Common myeloid progenitor, CD34-positive (primary cell): Measurements from ENCODE around the gene CD3D.

Experiments
- CTCF ChIA-PET: fragments of 350-600 bp; sonication (Branson Sonifier 250); formaldehyde crosslinking; loops from one replicate; lab custom pipeline; 2021; ENCODE audit warnings: antibody characterized with exemption; lab: Charles Lee
- POLR2A ChIA-PET: fragments of 350-600 bp; sonication (Branson Sonifier 250); formaldehyde crosslinking; loops from one replicate; lab custom pipeline; 2021; ENCODE audit warnings: antibody characterized with exemption; lab: Charles Lee
- DNase-seq, 3 donors: peaks; one replicate each; pipeline versions ENCODE4 v3.0.0 to v3.0.0-alpha.2; 2013
- H3K27ac ChIP-seq, 2 experiments: 1 replicate in 1 of 2; 2 replicates in 1 of 2; pipeline ENCODE4 v1.7.0; 2013; ENCODE audit warnings: inconsistent platforms in 2 of 2, low read length in 2 of 2, mild to moderate bottlenecking in 2 of 2, low read depth in 1 of 2, moderate library complexity in 1 of 2; ENCODE audit not compliant: severe bottlenecking in 2 of 2, insufficient read depth in 1 of 2, poor library complexity in 1 of 2
- H3K27me3 ChIP-seq, 5 experiments: replicated peaks in 2 of 5; 1 replicate in 3 of 5; 2 replicates in 2 of 5; pipeline versions ENCODE4 v1.6.1 to v1.7.0; 2013; ENCODE audit warnings: low read length in 4 of 5, mild to moderate bottlenecking in 2 of 5, moderate library complexity in 2 of 5, inconsistent platforms in 1 of 5; ENCODE audit not compliant: insufficient read depth in 5 of 5, control insufficient read depth in 4 of 5
- H3K36me3 ChIP-seq, 4 experiments: 1 replicate in 2 of 4; 2 replicates in 2 of 4; pipeline versions ENCODE4 v1.6.1 to v1.7.0; 2013; ENCODE audit warnings: low read length in 3 of 4, control low read depth in 1 of 4, mild to moderate bottlenecking in 1 of 4; ENCODE audit not compliant: control insufficient read depth in 4 of 4, insufficient read depth in 4 of 4
- H3K4me1 ChIP-seq, 4 experiments: 1 replicate in 3 of 4; 2 replicates in 1 of 4; pipeline versions ENCODE4 v1.6.1 to v1.7.1; 2013; ENCODE audit warnings: low read length in 3 of 4, mild to moderate bottlenecking in 3 of 4, control low read depth in 1 of 4, inconsistent platforms in 1 of 4, moderate library complexity in 1 of 4; ENCODE audit not compliant: control insufficient read depth in 4 of 4, insufficient read depth in 4 of 4; ENCODE audit errors: control extremely low read depth in 1 of 4
- H3K4me3 ChIP-seq, 7 experiments: 1 replicate in 4 of 7; 2 replicates in 3 of 7; pipeline versions ENCODE4 v1.5.1 to v1.7.0; 2013; ENCODE audit warnings: mild to moderate bottlenecking in 7 of 7, low read length in 6 of 7, moderate library complexity in 6 of 7, inconsistent platforms in 2 of 7, low read depth in 2 of 7, control low read depth in 1 of 7; ENCODE audit not compliant: insufficient read depth in 4 of 7, control insufficient read depth in 1 of 7; ENCODE audit errors: extremely low read depth in 1 of 7
- H3K9me3 ChIP-seq, 5 experiments: 1 replicate in 4 of 5; 2 replicates in 1 of 5; pipeline versions ENCODE4 v1.6.1 to v1.7.1; 2013; ENCODE audit warnings: low read length in 4 of 5, mild to moderate bottlenecking in 2 of 5, inconsistent platforms in 1 of 5, low read depth in 1 of 5, moderate library complexity in 1 of 5; ENCODE audit not compliant: control insufficient read depth in 4 of 5, insufficient read depth in 2 of 5; ENCODE audit errors: control extremely low read depth in 1 of 5
- WGBS: methylation state at CpG from one replicate; pipeline ENCODE4 v1.1.5; 2013; ENCODE audit not compliant: insufficient coverage; 5-methylcytosine and 5-hydroxymethylcytosine counted together

Gene CD3D

GRCh38 chr11:118358071-118358470, 15.6 kb upstream of the CD3D start:
- Histone ChIP-seq H3K27ac (no peak overlapping the region), H3K36me3 (no peaks in the 10 kb centered on the region), H3K27me3 (no peaks in the 10 kb centered on the region), H3K4me3 (no peak overlapping the region), H3K4me1 (peaks cover 5 to 15% (median 14%) of the 10 kb centered on the region in 4 experiments), H3K9me3 (no peaks in the 10 kb centered on the region)
- POLR2A ChIA-PET: no interaction called here
- WGBS: no CpG with 5 or more reads among the region's 3 CpGs
- CTCF ChIA-PET: interaction anchor here (1.1 to 1.9 kb wide), 2 partner anchors 62 to 160 kb away, joined by 5 to 8 read pairs; no protein-coding TSS in a partner anchor
- DNase-seq: no peak

GRCh38 chr11:118353084-118353710, 10.7 kb upstream of the CD3D start:
- 20% methylated on average over 1 of the region's 6 CpGs for WGBS
- H3K4me3 ChIP-seq: no peak overlapping the region
- ChIA-PET POLR2A (interaction anchor here (0.6 kb wide), 1 partner anchor 12 kb away, joined by 4 read pairs; no protein-coding TSS in a partner anchor), CTCF (interaction anchor here (0.8 to 4.2 kb wide), 11 partner anchors 10 to 158 kb away, joined by 3 to 22 read pairs (median 4); partner anchors contain the start of gene CD3E)
- no peaks in the 10 kb centered on the region for H3K4me1 ChIP-seq
- no peaks in the 10 kb centered on the region for H3K36me3 ChIP-seq
- peaks cover 0 to 2% (median 0%) of the 10 kb centered on the region in 5 experiments for H3K27me3 ChIP-seq
- peak; percentile 41 to 72 (median 59) for DNase-seq
- no peak overlapping the region for H3K27ac ChIP-seq
- H3K9me3 ChIP-seq: no peaks in the 10 kb centered on the region

- CTCF ChIA-PET: interaction anchor here (1.2 to 3.3 kb wide), 3 partner anchors 43 to 169 kb away, joined by 3 to 14 read pairs (median 3); no protein-coding TSS in a partner anchor
- Histone ChIP-seq H3K27me3 (peaks cover 0 to 2% (median 0%) of the 10 kb centered on the region in 5 experiments), H3K4me1 (no peaks in the 10 kb centered on the region), H3K27ac (no peak overlapping the region), H3K36me3 (no peaks in the 10 kb centered on the region), H3K9me3 (no peaks in the 10 kb centered on the region), H3K4me3 (no peak overlapping the region)
- POLR2A ChIA-PET: no interaction called here
- 89% methylated on average over 6 of the region's 6 CpGs for WGBS
- DNase-seq: no peak
Measured at GRCh38 chr11:118349475-118349874, 7.0 kb upstream of the CD3D start.

GRCh38 chr11:118343981-118344515, 1.5 kb upstream of the CD3D start, which contains the start of gene CD3G:
Gene CD3G, plus strand, starts transcription at chr11:118344344. Its CDS starts 80 bp downstream, at chr11:118344424.
- H3K4me3 ChIP-seq: no peak within 1 kb of the TSS
- H3K27ac ChIP-seq: no peak within 1 kb of the TSS
- H3K36me3 ChIP-seq: no peaks in the 10 kb centered on the region
- WGBS: 95% methylated on average over 5 of the region's 6 CpGs
- peaks cover 0 to under 1% (median 0%) of the 10 kb centered on the region in 4 experiments for H3K4me1 ChIP-seq
- ChIA-PET POLR2A (interaction anchor here (0.7 kb wide), 1 partner anchor 665 kb away, joined by 3 read pairs; no protein-coding TSS in a partner anchor), CTCF (no interaction called here)
- no peaks in the 10 kb centered on the region for H3K9me3 ChIP-seq
- DNase-seq: no peak
- no peaks in the 10 kb centered on the region for H3K27me3 ChIP-seq

- H3K27ac ChIP-seq: no peak overlapping the region
- CTCF ChIA-PET: no interaction called here
Measured at GRCh38 chr11:118343248-118343647, 743 bp upstream of the CD3D start.

GRCh38 chr11:118341815-118342489, 553 bp downstream of the CD3D start:
- CTCF ChIA-PET: interaction anchor here (0.6 to 1.0 kb wide), 2 partner anchors 19 to 46 kb away, joined by 3 to 4 read pairs; no protein-coding TSS in a partner anchor
- 96% methylated on average over 4 of the region's 5 CpGs for WGBS
- Histone ChIP-seq H3K27ac (no peak overlapping the region), H3K4me1 (peaks cover 0 to 10% (median 2%) of the 10 kb centered on the region in 4 experiments), H3K9me3 (no peaks in the 10 kb centered on the region), H3K4me3 (no peak overlapping the region), H3K27me3 (no peaks in the 10 kb centered on the region), H3K36me3 (no peaks in the 10 kb centered on the region)
- no peak for DNase-seq
- POLR2A ChIA-PET: no interaction called here

More at GRCh38 chr11:118343248-118343647, 743 bp upstream of the CD3D start:
- H3K36me3 ChIP-seq: no peaks in the 10 kb centered on the region
- 89% methylated on average over 9 of the region's 9 CpGs for WGBS
- H3K4me1 ChIP-seq: peaks cover 0 to 9% (median 2%) of the 10 kb centered on the region in 4 experiments
- H3K9me3 ChIP-seq: no peaks in the 10 kb centered on the region
- no peak overlapping the region for H3K4me3 ChIP-seq
- no peaks in the 10 kb centered on the region for H3K27me3 ChIP-seq
- POLR2A ChIA-PET: no interaction called here
- no peak for DNase-seq
